COLO829 (cell line): Measurements from ENCODE around the gene C22orf39.
"Not testable (repeated sequence)": the region's sequence is repeated elsewhere in the genome, so short reads cannot be mapped to it uniquely, and the experiment has no call there.

Experiments used
- DNase-seq: peaks from one replicate; pipeline ENCODE4 v3.0.0; 2012; ENCODE audit warnings: low spot score

The C22orf39 gene

DNA sequence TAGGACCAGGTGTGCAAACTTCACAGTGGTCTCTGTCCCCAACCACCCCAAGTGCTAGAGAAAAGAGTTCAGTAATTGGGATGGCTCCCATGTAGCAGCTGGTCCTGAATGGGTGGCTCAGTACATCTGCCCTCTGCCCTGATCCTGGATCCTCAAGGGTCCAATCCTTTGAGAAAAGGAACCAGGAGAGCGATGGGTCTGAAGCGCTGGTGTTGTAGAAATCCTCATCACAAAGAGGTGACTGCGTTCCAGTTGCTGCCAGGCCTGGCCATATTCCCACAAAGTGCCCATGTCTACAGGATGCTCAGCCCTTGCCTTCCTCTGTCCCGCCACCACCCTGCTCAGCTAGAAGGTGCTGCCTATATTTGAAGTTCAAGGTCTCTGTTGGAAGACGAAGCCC is 6.2 kb upstream of the C22orf39 start:
- no peak for DNase-seq

DNA sequence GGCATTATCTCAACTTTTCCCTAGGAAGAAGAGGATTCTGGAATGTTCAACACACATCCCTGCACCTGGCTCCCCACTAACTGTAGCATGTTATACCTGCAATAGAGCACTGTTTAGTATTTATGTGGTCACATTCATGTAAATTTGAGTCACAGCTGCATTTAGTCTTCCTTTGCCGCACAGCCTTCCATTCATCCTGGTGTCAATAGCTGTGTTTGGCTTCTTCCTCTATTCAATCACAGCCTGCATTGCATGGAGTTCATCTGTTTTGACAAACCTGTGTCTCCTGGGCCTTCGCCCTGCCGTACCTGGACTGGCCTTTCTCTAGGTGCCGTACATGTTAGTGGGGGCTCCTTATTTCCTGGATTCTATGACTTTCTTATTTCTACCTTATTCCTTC is 4.1 kb upstream of the C22orf39 start:
- DNase-seq = no peak

DNA sequence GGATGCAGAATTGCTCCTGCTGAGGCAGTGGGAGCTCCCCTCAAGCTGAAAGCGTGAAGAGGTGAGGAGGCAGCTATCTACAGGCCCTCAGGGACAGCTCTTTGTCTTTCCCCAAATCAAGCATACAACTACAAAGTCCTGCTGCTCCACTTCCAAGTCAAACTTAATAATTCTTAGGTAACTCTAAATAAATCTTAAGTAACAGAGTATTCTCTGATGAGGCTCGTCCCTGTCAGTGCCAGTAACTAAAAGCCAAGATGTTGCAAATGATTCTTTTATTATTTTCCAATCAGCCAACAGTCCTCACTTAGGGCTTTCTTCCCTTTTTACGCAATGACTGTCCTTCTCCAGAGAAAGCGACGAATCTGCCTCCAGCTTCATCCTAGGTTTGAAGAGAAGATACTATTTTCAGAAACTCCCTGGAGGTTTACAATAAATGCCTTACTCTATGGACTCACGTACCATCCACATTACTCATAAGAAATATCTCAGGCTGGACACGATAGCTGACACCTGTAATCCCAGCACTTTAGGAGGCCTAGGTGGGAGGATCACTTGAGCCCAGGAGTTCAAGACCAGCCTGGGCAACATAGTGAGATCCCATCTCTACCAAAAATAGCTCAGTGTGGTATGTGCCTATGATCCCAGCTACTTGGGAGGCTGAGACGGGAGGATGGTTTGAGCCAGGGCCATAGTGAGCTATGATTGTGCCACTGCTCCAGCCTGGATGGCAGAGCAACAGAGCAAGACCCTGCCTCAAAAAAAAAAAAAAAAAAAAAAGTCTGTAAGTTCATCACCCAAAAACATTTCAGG is 3.1 kb upstream of the C22orf39 start:
- DNase-seq = no peak

DNA sequence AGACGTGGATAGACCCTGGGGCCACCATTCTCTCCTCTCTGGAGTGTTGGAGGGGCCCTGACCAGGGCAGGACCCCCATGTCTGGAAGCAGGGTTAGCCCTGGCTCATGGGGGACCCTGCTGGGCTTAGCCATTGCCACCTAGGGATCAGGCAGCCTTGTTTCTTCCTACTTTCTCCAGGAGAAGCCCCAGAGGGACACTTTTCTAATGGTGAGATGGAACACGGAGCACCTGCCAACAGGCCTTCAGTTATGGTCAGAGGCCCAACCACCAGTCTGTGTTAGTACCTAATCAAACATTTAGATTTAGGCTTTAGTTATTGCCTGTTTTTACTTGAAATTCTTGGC is 1.9 kb upstream of the C22orf39 start:
- no peak for DNase-seq

DNA sequence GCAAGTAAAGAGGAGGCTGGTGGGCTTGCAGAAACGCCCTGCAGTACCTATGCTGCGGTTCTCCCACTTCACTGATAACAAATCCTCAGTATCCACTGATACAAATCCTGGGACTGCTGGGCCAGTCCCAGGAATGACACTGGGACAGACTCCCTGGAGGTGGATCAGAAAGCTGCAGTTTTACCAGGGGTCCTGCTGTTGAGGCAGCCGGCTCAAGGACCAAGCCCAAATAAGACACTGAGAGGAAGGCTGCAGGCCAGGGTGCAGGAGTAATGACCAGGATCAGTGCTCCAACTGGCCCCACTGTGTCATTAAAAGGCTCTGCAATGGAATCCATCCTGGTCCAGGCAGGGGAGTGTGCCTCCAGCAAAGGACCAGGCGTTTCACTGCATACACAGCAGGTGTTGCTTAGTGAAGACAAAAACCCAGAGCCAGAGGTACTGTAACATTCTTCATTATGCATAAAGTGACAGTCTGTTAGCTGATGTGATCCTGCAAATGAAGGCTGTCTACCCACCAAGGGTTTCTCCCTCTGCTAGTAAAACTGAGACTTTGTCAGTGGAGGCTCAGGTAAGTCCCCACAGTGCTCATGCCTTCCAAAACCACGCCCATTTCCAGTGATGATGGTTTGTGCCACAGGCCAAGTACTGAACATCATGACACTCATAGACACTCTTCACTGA is 1.4 kb upstream of the C22orf39 start:
- no peak for DNase-seq

DNA sequence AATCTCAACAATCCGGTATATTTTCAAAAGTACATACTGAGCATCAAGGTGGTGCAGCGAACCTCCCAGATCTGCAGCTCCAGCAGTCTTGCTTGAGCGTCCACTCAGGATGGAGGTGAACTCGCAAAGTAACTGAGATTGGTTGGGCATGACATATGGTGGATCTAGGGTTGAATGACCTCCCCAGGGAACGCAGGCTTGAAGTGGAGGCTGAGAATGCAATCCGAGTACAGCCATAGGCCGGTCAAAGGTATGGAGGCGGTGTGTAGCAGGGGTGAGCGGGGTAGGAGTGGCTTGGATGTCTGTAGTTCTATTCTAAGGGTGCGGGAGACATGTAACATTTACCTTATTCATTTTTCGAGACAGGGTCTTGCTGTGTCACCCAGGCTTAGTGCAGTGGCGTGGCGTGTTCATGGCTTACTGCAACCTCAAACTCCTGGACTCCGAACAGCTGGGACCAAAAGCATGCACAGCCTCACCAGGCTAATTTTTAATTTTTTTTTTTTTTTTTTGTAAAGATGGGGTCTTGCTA is 631 bp upstream of the C22orf39 start:
- DNase-seq = peak; percentile 87

DNA sequence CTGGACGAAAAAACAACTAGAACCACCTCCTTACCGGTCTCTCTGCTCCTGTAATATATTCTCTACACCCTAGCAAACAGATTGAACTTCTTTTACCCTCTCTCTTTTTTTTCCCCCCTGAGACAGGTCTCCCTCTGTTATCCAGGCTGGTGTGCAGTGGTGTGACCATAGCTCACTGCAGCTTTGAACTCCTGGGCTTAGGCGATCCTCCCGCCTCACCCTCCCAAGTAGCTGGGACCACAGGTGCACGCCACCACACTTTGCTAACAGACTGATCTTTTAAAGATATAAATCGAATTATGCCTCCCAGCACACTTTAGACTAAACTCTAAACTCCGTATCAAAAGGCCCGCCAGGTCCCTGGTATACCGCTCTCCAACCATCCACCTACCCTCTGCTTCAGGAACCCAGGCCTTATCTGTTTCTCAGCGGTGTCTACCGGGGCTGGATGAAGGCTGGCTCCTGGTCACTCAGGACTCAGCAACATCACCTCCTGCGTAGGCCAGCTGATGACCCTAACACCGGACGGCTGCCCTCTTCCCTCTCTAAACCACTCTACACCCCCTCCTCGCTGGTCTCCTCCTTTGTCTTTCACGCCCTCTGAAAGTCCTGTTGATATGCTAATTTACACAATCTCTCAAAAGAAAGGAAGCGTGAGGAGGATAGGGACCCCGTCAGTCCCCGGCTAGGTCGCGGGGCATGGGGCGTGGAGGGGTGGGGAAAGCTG is 745 bp downstream of the C22orf39 start:
- peak; percentile 45 for DNase-seq

DNA sequence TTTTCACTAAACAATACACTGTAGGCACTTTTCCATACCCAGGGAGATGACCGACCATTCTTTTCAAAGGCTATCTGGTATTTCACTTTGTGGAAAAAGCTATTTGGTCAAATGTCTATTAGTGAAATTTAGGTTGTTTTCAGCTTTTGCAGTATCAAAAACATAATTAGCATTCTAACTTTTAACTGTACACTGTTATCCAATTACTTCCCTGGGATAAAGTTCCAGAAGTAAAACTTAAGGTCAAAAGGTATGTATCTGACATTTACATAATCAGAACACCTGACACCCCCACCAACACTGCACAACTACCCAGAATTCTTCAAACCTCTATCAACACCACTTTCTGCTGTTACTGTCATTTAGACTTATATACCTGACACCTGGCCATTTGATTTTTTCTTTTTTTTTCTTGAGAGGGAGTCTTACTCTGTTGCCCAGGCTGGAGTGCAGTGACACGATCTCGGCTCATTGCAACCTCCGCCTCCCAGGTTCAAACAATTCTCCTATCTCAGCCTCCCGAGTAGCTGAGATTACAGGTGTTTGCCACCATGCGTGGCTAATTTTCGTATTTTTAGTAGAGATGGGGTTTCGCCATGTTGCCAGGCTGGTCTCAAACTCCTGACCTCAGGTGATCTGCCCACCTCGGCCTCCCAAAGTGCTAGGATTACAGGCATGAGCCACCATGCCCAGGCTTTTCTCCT is 2.1 kb downstream of the C22orf39 start:
- DNase-seq = not testable (repeated sequence)

DNA sequence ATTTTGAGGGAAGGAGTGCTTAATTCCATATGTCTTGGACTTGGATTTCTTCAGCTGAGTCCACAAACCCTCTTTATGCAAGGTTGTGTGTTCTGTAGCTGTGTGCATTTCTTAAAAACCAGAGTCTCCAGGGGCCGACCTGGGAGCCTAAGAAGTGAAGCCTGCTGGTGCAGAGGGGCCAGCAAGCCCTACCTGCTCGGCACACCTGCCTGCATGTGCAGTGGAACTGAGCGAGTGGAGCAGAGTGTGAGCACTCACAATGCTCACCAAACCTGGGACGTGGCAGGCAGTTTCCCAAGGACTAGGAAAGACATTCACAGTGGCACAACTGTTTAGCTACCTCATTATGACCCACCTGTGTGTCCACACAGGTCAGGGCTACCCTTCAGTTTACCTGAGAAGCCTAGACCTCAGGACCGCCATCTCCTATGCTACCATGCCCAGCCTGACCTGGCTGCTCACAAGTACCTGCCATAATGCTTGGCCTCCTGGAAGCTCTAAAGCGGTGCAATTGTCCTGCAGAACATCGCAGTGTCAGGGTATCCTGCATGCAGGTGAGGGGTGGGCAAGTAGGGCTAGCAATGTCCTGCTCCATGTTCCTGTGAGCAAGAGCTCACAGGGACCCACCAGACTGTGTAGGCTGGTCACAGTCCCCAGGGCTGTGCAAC is 3.8 kb downstream of the C22orf39 start:
- DNase-seq = no peak

DNA sequence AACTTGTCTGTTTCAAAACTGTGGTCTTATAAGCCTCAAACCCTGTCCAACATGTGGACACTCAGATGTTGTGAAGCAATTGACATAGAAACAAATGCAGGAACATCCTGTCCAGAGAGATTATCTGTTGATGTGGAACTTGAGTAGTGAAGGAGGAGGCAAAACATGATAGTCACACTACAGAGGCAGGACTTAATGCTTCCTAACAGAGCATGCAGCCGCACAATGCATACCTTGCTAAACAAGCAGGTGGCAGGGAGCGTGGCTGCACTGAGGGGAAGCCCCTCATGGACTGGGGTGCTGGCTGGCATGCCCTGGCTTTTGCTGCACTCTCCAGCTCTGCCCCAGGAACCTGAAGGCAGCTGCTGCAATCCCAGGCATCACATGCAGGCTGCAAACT is 5.3 kb downstream of the C22orf39 start:
- no peak for DNase-seq

DNA sequence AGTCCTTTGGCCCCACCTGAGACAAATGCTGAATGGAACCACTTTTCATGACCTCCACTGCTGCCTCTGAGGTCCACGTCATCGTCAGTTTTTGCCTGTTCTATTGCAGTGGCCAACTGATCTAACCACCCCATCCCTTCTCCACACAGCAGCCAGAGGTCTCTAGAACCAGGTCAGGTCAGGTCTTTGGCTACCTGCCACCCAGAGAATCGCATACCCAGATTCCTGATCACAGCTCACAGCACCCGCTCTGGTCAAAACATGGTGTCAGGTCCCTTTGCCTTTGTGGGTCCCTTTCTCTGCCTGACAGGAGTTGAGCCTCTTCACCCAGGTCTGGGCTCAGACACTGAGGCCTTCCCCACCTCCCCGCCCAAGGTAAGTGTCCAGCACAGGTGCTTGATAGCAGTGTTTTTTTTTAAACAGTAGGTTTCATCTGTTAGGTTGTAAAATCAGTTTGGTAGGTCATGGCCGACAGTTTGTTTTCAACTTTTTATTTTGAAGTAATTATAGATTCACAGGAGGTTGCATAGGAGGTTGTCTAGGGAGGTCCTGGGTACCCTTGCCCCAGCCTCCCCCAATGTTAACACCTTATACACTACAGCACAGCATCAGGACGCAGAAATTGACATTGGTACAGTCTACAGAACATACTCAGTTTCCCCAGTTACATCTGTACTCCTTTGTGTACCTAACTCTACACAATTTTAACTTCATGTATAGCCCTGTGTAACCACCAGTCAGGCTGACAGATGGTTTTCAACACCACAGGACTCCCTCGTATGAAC is 6.9 kb downstream of the C22orf39 start:
- DNase-seq = no peak

DNA sequence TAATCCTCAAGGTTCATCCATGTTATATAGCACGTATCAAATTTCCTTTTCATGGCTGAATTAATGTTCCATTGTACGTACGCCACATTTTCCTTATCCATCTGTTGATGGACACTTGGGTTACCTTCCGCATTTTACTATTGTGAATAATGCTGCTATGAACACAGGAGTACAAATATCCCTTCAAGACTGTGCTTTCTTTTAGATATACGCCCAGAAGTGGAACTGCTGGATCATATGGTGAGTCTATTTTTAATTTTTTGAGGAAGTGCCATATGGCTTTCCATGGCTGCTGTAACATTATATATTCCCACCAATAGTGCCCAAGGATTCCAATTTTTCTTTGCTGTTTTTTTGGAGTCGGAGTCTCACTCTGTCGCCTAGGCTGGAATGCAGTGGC is 9.2 kb downstream of the C22orf39 start:
- DNase-seq = no peak

DNA sequence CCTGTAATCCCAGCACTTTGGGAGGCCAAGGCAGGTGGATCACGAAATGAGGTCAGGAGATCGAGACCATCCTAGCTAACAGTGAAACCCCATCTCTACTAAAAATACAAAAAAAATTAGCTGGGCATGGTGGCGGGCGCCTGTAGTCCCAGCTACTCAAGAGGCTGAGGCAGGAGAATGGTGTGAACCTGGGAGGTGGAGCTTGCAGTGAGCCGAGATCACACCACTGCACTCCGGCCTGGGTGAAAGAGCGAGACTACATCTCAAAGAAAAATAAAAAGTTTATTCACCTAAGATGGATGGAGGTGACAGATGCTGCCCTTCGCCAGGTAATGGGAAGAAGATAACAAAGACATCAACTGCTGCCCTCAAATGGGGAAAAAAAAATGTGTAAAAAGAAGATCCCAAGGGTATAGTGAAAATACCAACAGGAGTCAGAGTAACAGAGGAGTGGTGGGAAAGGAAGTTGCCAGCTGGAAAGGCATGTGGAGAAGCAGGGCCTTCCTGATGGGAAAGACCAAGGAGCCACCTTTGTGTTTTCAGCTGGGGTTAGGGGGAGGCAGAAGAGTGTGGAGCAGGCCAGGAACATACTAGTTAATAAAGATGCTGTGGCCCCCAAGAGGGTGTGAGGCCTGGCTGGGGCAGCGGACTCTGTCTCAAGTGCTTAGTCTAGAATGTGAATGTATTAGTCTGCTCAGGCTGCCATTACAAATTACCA is 10.9 kb downstream of the C22orf39 start:
- DNase-seq = not testable (repeated sequence)

DNA sequence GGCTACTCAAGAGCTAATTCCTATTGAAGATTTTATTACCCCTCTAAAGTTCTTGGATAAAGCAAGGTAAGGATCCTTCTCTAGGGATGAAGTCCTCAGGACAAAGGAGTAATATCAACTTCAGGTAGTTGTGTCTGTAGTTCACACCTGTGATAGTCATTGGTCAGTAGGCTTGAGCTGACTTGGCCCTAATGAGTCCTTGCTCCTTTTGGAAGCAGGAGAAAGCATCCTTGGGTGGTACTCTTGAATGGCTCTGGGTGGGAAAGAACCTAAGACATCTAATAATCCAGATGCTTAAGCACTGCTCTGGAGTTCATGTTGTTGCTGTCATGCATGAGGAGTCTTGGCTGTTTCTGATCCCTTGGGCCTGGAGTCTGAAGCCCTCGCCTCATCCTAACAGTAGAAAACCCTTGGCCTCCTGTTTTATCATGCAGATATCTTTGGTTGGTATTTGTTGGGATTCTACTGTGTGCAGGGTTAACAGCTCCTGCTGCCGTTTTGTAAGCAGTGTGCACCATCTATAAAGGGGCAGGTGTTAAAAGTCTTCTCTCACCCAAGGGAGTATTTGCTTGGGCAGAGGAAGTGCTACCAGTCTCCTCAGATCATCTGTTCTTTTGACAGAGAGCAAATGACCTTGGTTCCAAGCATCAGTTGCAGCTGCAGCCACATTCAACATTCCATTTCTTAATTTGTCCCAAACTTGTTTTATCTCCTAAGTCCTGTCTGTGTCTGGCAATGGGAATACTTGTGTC is 12.5 kb downstream of the C22orf39 start:
- no peak for DNase-seq

DNA sequence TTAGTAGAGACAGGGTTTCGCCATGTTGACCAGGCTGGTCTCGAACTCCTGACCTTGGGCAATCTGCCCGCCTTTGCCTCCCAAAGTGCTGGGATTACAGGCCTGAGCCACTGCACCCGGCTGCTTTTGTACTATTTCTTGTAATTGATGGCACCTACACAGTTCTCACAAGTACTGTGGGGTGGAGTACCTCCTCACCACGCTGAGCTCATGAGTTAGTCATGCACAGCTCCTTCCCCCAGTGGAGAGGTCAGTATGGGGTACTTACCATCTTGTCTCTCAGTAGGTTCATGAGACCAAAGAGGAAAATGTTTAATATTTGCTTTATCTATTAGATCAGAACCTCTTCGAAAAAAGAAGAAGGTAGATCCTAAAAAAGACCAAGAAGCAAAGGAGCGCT is 13.1 kb downstream of the C22orf39 start:
- no peak for DNase-seq

DNA sequence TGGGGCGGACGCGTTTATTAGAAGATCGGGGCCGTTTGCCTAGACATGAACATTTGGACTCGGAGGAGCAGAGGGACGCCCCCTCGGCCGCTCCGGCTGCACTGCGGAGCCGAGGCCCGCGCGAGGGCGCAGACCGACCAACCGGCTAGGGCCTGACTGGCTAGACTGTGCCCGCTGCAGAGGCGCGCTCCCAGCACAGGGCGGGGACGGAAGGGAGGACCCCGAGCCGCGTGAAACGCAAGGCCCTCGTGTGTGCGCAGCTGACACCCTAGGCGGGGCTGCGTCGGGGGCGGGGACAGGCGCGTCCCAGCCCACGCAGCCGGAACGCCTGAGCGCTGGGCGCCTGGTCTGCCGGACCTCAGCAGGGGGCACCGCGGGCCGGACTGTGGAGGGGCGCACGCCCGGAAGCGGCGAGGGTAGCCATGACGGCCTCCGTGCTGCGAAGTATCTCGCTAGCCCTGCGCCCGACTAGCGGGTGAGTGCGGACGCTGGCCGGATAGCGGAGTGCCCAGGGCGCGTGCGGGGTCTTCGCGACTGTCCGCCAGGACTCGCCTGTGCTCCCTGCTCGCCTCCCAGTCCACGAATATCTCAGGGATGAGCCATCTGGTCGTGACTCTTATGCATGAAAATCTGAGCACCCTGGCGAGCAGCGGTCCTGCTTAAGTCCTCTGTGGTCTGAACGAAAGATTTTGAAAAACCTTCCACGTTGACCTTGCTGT is 15.2 kb downstream of the C22orf39 start, which contains the start of gene MRPL40:
Gene MRPL40, plus strand, starts transcription at position 413 of the 719 bp plus-strand sequence. Its CDS starts 10 bp downstream, at position 423.
- peak; percentile 96 for DNase-seq

DNA sequence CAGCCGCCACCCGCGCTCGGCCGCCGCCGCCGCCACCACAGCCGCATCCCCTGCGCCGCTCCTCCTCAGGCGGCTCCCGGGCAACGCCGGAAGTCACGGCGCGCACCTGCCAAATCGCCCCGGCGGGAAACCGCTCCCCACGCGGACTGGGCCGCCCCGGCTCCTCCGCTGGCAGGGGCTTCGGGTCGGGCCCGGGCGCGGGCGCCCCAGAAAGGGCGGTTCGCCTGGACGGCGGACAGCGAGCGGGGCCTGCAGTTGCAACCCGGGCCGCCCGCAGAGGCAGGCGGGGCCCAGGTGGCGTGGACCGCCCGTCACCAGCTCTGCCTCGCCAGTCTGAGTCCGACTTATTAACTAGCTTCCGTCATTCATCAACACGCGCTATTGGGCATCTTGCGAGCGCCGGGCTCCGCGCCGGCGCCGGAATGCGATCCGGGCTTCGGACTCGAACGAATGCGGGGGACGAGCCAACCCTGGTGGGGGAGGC is 15.8 kb downstream of the C22orf39 start, which contains the start of gene HIRA:
Gene HIRA, minus strand, starts transcription at position 85 of the 484 bp plus-strand sequence. CDS start 257 bp downstream, outside the sequence.
- DNase-seq = peak; percentile 70

DNA sequence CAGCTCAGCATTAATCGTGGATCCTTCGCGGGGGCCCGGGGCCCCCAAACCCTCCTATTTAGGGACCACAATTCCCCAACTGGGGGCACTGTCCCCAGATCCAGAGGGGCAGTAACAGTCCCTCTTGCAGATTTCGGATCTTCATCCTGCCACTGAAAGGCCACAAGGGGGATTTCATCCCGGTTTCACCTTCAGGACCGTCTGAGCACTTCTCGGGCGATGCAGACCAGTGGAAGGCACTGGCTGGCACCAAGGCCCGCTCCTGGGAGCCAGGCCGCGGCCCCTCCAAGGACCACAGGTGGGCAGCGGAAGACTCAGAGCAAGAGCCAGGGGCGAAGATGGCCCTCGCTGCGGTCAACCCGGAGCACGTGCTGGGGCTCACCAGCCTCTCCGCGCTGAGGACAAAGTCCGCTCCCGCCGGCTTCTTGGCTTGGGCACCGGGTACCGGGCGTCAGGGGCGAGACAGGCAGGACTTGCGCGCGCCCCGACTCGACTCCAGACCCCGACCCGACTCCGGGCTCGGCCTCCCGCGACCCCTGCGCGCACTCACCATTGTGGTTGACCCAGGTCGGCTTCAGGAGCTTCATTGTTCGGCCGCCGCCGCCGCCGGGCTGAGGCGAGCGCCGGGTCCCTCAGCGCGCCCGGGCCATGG is 16.5 kb downstream of the C22orf39 start:
- no peak for DNase-seq
